ENCODE results near the gene AMBRA1. TPM values are rescaled to one million over a fixed set of nuclear protein-coding genes. Genes with fewer than 3 reads are reported as not detected.
A peak's percentile ranks its signal among the peaks of the same experiment; 100 is the strongest.

Gene AMBRA1, protein sequence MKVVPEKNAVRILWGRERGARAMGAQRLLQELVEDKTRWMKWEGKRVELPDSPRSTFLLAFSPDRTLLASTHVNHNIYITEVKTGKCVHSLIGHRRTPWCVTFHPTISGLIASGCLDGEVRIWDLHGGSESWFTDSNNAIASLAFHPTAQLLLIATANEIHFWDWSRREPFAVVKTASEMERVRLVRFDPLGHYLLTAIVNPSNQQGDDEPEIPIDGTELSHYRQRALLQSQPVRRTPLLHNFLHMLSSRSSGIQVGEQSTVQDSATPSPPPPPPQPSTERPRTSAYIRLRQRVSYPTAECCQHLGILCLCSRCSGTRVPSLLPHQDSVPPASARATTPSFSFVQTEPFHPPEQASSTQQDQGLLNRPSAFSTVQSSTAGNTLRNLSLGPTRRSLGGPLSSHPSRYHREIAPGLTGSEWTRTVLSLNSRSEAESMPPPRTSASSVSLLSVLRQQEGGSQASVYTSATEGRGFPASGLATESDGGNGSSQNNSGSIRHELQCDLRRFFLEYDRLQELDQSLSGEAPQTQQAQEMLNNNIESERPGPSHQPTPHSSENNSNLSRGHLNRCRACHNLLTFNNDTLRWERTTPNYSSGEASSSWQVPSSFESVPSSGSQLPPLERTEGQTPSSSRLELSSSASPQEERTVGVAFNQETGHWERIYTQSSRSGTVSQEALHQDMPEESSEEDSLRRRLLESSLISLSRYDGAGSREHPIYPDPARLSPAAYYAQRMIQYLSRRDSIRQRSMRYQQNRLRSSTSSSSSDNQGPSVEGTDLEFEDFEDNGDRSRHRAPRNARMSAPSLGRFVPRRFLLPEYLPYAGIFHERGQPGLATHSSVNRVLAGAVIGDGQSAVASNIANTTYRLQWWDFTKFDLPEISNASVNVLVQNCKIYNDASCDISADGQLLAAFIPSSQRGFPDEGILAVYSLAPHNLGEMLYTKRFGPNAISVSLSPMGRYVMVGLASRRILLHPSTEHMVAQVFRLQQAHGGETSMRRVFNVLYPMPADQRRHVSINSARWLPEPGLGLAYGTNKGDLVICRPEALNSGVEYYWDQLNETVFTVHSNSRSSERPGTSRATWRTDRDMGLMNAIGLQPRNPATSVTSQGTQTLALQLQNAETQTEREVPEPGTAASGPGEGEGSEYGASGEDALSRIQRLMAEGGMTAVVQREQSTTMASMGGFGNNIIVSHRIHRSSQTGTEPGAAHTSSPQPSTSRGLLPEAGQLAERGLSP (N-terminal part only)
- polyA plus RNA-seq (2011; rRNA removed), result 11.5 and 11.9 TPM in 2 replicates
- polyA plus RNA-seq (2012; cell fraction: cytosol; rRNA removed), result 7.1 and 11.0 TPM in 2 replicates
- 23.9 and 25.1 TPM in 2 replicates for polyA plus RNA-seq (2012; cell fraction: nucleus; rRNA removed)
- polyA plus RNA-seq (2017; fragmentation: RNase III; extraction: RNeasy Plus Mini Kit Qiagen cat#74134 plus additional on column Dnase treatment), result 11.1 to 13.4 TPM (median 13.4 TPM) in 3 replicates
- polyA minus RNA-seq (2011; rRNA and poly(A)+ RNA removed), result 32.6 and 47.5 TPM in 2 replicates

DNA sequence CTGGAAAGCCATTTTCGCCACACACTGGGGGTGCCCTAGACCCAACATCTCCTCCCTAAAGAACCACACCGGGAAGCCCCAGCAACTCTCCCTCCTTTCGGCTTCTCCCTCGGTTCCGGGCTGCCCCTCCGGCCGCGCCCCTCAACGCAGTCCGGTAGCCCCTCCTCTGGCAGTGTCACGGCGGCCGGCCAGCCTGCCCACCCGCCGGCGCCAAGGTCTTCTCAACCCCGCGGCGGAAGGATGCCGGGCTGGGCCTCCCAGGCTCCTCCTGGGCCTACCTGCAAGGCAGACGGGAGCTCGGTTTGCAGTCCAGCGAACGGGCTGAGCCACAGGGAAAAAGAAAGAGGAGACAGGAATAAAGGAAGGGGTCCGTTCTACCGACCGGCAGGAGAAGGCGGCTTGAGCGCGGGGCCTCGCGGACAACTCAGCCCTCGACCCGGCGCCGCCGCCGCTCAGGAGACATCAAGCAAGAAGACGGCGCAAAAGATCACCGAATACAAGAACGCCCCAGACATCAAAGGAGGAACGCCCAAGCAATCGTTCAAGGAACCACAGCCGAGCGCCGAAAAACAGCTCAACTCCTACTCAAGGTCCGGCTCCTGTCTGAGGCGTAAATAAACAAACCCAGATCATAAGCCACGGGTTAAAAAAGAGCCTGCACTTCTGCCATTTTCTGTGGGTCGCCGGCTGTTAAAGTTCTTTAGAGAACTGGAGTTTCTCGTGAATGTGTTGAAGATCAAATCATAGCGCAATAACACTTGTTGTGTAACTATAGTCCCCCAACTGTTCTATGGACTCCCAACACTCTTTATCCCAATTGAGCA, at the start of gene AMBRA1:
TSS of gene AMBRA1 (minus strand) at position 474 of the 824 bp plus-strand sequence. CDS start 45,643 bp downstream, outside the sequence.
- Histone ChIP-seq H3K4me3 (peak within 1 kb of the TSS; percentile 75), H3K9me3 (no peaks in the 10 kb centered on the region), H3K4me1 (peaks cover 25% of the 10 kb centered on the region), H3K27ac (peak within 1 kb of the TSS; percentile 83 to 91), H3K4me2 (peak within 1 kb of the TSS; percentile 79)
- DNase-seq (ENCODE audit: low read depth in 1 of 2, low spot score in 1 of 2) (peak; percentile 60 to 93), ATAC-seq (peak; percentile 87 to 90), FAIRE-seq (no peak)
- CTCF ChIA-PET, result interaction anchor here (0.7 to 1.3 kb wide), 7 partner anchors 13 to 65 kb away, joined by 3 to 7 read pairs (median 3); partner anchors contain the start of genes ATG13 and HARBI1
- WGBS (ENCODE audit: missing lambda C conversion rate), result 2% methylated on average over 41 of the region's 54 CpGs
- TF ChIP-seq, protein P1, sequence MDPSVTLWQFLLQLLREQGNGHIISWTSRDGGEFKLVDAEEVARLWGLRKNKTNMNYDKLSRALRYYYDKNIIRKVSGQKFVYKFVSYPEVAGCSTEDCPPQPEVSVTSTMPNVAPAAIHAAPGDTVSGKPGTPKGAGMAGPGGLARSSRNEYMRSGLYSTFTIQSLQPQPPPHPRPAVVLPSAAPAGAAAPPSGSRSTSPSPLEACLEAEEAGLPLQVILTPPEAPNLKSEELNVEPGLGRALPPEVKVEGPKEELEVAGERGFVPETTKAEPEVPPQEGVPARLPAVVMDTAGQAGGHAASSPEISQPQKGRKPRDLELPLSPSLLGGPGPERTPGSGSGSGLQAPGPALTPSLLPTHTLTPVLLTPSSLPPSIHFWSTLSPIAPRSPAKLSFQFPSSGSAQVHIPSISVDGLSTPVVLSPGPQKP (IDR thresholded peaks at IDR 0.05; ENCODE audit: low read depth, low read length), result no peak
- TF ChIP-seq CBX2 (IDR thresholded peaks at IDR 0.05; ENCODE audit: borderline replicate concordance, low read depth) (no peak), NPAS2 (CRISPR knock-in tag; IDR thresholded peaks at IDR 0.05; ENCODE audit: borderline replicate concordance) (no peak), KDM5A (IDR thresholded peaks at IDR 0.05) (peak; percentile 64; the same call in 1 of the 2 replicates), ESRRA (IDR thresholded peaks at IDR 0.05; ENCODE audit: borderline replicate concordance, low read length) (no peak), BHLHE40 (IDR thresholded peaks at IDR 0.05; ENCODE audit: low read depth, low read length) (no peak), JUN (IDR thresholded peaks at IDR 0.05) (peak; percentile 57 to 82; a peak in 2 of 5 replicates), PHF8 (IDR thresholded peaks at IDR 0.05; ENCODE audit: borderline replicate concordance, low read depth) (peak; percentile 94), POLR2A (IDR thresholded peaks at IDR 0.05; ENCODE audit: low read length) (peak; percentile 57), MAZ (IDR thresholded peaks at IDR 0.05; ENCODE audit: borderline replicate concordance, low read depth, low read length) (no peak), SREBF2 (IDR thresholded peaks at IDR 0.05) (no peak), RFX5 (IDR thresholded peaks at IDR 0.05) (0 out of 2 replicates have a peak, but pooled peaks have one; percentile 5), CEBPB (IDR thresholded peaks at IDR 0.05) (peak in 1 of 2 experiments; percentile 48; a peak in 1 of 4 replicates), RCOR1 (IDR thresholded peaks at IDR 0.05; ENCODE audit: low read depth, low read length) (no peak), GATA3 (IDR thresholded peaks at IDR 0.05; ENCODE audit: borderline replicate concordance) (0 out of 2 replicates have a peak, but pooled peaks have one; percentile 13), RAD21 (conservative IDR thresholded peaks at IDR 0.05 in 1 of 2, IDR thresholded peaks at IDR 0.05 in 1 of 2) (no peak; a peak in 2 of 5 replicates)
- TF ChIP-seq, protein P2, sequence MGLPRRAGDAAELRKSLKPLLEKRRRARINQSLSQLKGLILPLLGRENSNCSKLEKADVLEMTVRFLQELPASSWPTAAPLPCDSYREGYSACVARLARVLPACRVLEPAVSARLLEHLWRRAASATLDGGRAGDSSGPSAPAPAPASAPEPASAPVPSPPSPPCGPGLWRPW (IDR thresholded peaks at IDR 0.05), result no peak
- TF ChIP-seq, protein P3, sequence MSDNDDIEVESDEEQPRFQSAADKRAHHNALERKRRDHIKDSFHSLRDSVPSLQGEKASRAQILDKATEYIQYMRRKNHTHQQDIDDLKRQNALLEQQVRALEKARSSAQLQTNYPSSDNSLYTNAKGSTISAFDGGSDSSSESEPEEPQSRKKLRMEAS (IDR thresholded peaks at IDR 0.05), result peak; percentile 44
- TF ChIP-seq, protein P4, sequence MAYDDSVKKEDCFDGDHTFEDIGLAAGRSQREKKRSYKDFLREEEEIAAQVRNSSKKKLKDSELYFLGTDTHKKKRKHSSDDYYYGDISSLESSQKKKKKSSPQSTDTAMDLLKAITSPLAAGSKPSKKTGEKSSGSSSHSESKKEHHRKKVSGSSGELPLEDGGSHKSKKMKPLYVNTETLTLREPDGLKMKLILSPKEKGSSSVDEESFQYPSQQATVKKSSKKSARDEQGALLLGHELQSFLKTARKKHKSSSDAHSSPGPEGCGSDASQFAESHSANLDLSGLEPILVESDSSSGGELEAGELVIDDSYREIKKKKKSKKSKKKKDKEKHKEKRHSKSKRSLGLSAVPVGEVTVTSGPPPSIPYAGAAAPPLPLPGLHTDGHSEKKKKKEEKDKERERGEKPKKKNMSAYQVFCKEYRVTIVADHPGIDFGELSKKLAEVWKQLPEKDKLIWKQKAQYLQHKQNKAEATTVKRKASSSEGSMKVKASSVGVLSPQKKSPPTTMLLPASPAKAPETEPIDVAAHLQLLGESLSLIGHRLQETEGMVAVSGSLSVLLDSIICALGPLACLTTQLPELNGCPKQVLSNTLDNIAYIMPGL (CRISPR knock-in tag; IDR thresholded peaks at IDR 0.05; ENCODE audit: borderline replicate concordance), result peak; percentile 11; the same call in 1 of the 2 replicates
- TF ChIP-seq, protein P5, sequence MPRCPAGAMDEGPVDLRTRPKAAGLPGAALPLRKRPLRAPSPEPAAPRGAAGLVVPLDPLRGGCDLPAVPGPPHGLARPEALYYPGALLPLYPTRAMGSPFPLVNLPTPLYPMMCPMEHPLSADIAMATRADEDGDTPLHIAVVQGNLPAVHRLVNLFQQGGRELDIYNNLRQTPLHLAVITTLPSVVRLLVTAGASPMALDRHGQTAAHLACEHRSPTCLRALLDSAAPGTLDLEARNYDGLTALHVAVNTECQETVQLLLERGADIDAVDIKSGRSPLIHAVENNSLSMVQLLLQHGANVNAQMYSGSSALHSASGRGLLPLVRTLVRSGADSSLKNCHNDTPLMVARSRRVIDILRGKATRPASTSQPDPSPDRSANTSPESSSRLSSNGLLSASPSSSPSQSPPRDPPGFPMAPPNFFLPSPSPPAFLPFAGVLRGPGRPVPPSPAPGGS (IDR thresholded peaks at IDR 0.05), result no peak
- POLR2A ChIA-PET, result interaction anchor here (0.6 to 1.6 kb wide), 9 partner anchors 14 to 107 kb away, joined by 3 to 10 read pairs (median 3); partner anchors contain the start of genes ARHGAP1 and ZNF408

All from A549 (cell line).